ENCODE measurements around the gene SLC37A4.
"Not testable (repeated sequence)": the region's sequence is repeated elsewhere in the genome, so short reads cannot be mapped to it uniquely, and the experiment has no call there.

The SLC37A4 gene

GRCh38 chr11:119052163-119052814 lies 21.6 kb upstream of the SLC37A4 start:
- peaks cover 70% of the 10 kb centered on the region for H3K36me3 Mint-ChIP-seq
- CTCF ChIA-PET, result interaction anchor here (1.1 kb wide), 1 partner anchor 11 kb away, joined by 3 read pairs; no protein-coding TSS in a partner anchor
- peaks cover 36% of the 10 kb centered on the region for H3K4me1 Mint-ChIP-seq
- no peak overlapping the region for H3K4me3 Mint-ChIP-seq
- no peaks in the 10 kb centered on the region for H3K9me3 Mint-ChIP-seq
- no peak for DNase-seq
- H3K27me3 Mint-ChIP-seq, result no peaks in the 10 kb centered on the region
- H3K27ac Mint-ChIP-seq, result peak overlapping the region; percentile 37

- Mint-ChIP-seq H3K27me3 (no peaks in the 10 kb centered on the region), H3K36me3 (peaks cover 74% of the 10 kb centered on the region), H3K9me3 (no peaks in the 10 kb centered on the region), H3K27ac (peak overlapping the region; percentile 37), H3K4me3 (no peak overlapping the region), H3K4me1 (peaks cover 34% of the 10 kb centered on the region)
- no peak for DNase-seq
- CTCF ChIA-PET, result interaction anchor here (1.4 to 1.6 kb wide), 2 partner anchors 20 to 145 kb away, joined by 3 read pairs; no protein-coding TSS in a partner anchor
These were observed 20.9 kb upstream of the SLC37A4 start for GRCh38 chr11:119051440-119052162.

GRCh38 chr11:119049081-119049480 lies 18.4 kb upstream of the SLC37A4 start:
- Mint-ChIP-seq H3K27me3 (no peaks in the 10 kb centered on the region), H3K36me3 (peaks cover 73% of the 10 kb centered on the region)

GRCh38 chr11:119048644-119049043 lies 18.0 kb upstream of the SLC37A4 start:
- CTCF ChIA-PET, result interaction anchor here (0.7 to 1.4 kb wide), 2 partner anchors 18 to 21 kb away, joined by 3 to 4 read pairs; partner anchors contain the start of gene SLC37A4
- Mint-ChIP-seq H3K27me3 (no peaks in the 10 kb centered on the region), H3K36me3 (peaks cover 69% of the 10 kb centered on the region), H3K4me3 (no peak overlapping the region), H3K27ac (no peak overlapping the region), H3K4me1 (peaks cover 12% of the 10 kb centered on the region), H3K9me3 (no peaks in the 10 kb centered on the region)
- DNase-seq, result no peak

More at GRCh38 chr11:119049081-119049480, 18.4 kb upstream of the SLC37A4 start:
- H3K9me3 Mint-ChIP-seq, result no peaks in the 10 kb centered on the region
- DNase-seq, result no peak
- H3K4me3 Mint-ChIP-seq, result no peak overlapping the region
- peaks cover 13% of the 10 kb centered on the region for H3K4me1 Mint-ChIP-seq
- H3K27ac Mint-ChIP-seq, result no peak overlapping the region
- CTCF ChIA-PET, result interaction anchor here (1.4 kb wide), 1 partner anchor 18 kb away, joined by 4 read pairs; the partner anchor contains the start of gene SLC37A4

- no peaks in the 10 kb centered on the region for H3K9me3 Mint-ChIP-seq
- CTCF ChIA-PET, result interaction anchor here (0.9 to 1.3 kb wide), 2 partner anchors 9 to 18 kb away, joined by 3 to 4 read pairs; no protein-coding TSS in a partner anchor
- H3K4me3 Mint-ChIP-seq, result no peak overlapping the region
- H3K4me1 Mint-ChIP-seq, result peaks cover 2% of the 10 kb centered on the region
- H3K36me3 Mint-ChIP-seq, result peaks cover 56% of the 10 kb centered on the region
- H3K27ac Mint-ChIP-seq, result no peak overlapping the region
- H3K27me3 Mint-ChIP-seq, result no peaks in the 10 kb centered on the region
- no peak for DNase-seq
These were observed 16.5 kb upstream of the SLC37A4 start for GRCh38 chr11:119047205-119047604.

- DNase-seq, result no peak
- Mint-ChIP-seq H3K4me1 (no peaks in the 10 kb centered on the region), H3K27me3 (no peaks in the 10 kb centered on the region), H3K4me3 (no peak overlapping the region), H3K9me3 (no peaks in the 10 kb centered on the region), H3K27ac (no peak overlapping the region), H3K36me3 (peaks cover 51% of the 10 kb centered on the region)
- CTCF ChIA-PET, result interaction anchor here (0.9 kb wide), 1 partner anchor 19 kb away, joined by 3 read pairs; no protein-coding TSS in a partner anchor
These were observed 15.8 kb upstream of the SLC37A4 start for GRCh38 chr11:119046489-119046888.

- Mint-ChIP-seq H3K4me1 (no peaks in the 10 kb centered on the region), H3K36me3 (peaks cover 40% of the 10 kb centered on the region), H3K4me3 (no peak overlapping the region), H3K27me3 (peaks cover under 1% of the 10 kb centered on the region), H3K27ac (peak overlapping the region; percentile 69), H3K9me3 (no peaks in the 10 kb centered on the region)
- CTCF ChIA-PET, result no interaction called here
- no peak for DNase-seq
These were observed 14.0 kb upstream of the SLC37A4 start for GRCh38 chr11:119044708-119045107.

GRCh38 chr11:119042927-119043326 lies 12.2 kb upstream of the SLC37A4 start:
- no peak overlapping the region for H3K27ac Mint-ChIP-seq
- peaks cover 11% of the 10 kb centered on the region for H3K27me3 Mint-ChIP-seq
- H3K9me3 Mint-ChIP-seq, result no peaks in the 10 kb centered on the region
- no peak overlapping the region for H3K4me3 Mint-ChIP-seq
- DNase-seq, result no peak
- peaks cover 27% of the 10 kb centered on the region for H3K36me3 Mint-ChIP-seq
- CTCF ChIA-PET, result interaction anchor here (0.7 kb wide), 1 partner anchor 12 kb away, joined by 3 read pairs; no protein-coding TSS in a partner anchor
- no peaks in the 10 kb centered on the region for H3K4me1 Mint-ChIP-seq

GRCh38 chr11:119041821-119042514 lies 11.3 kb upstream of the SLC37A4 start:
- H3K27ac Mint-ChIP-seq, result no peak overlapping the region
- CTCF ChIA-PET, result interaction anchor here (1.5 kb wide), 1 partner anchor 11 kb away, joined by 3 read pairs; no protein-coding TSS in a partner anchor

GRCh38 chr11:119039471-119039870 lies 8.8 kb upstream of the SLC37A4 start:
- H3K9me3 Mint-ChIP-seq, DNase-seq, H3K4me3 Mint-ChIP-seq, H3K27ac Mint-ChIP-seq, H3K36me3 Mint-ChIP-seq, H3K4me1 Mint-ChIP-seq, CTCF ChIA-PET: not testable (repeated sequence)
- peaks cover 11% of the 10 kb centered on the region for H3K27me3 Mint-ChIP-seq

More at GRCh38 chr11:119041821-119042514, 11.3 kb upstream of the SLC37A4 start:
- no peak for DNase-seq
- Mint-ChIP-seq H3K9me3 (no peaks in the 10 kb centered on the region), H3K36me3 (peaks cover 18% of the 10 kb centered on the region), H3K27me3 (peaks cover 11% of the 10 kb centered on the region), H3K4me1 (no peaks in the 10 kb centered on the region), H3K4me3 (no peak overlapping the region)

- peaks cover 11% of the 10 kb centered on the region for H3K27me3 Mint-ChIP-seq
- H3K9me3 Mint-ChIP-seq, result no peaks in the 10 kb centered on the region
- DNase-seq, result no peak
- H3K36me3 Mint-ChIP-seq, result no peaks in the 10 kb centered on the region
- no peak overlapping the region for H3K4me3 Mint-ChIP-seq
- CTCF ChIA-PET, result interaction anchor here (0.9 kb wide), 1 partner anchor 61 kb away, joined by 3 read pairs; no protein-coding TSS in a partner anchor
- no peak overlapping the region for H3K27ac Mint-ChIP-seq
- H3K4me1 Mint-ChIP-seq, result no peaks in the 10 kb centered on the region
These were observed 8.2 kb upstream of the SLC37A4 start for GRCh38 chr11:119038884-119039283.

- no peak overlapping the region for H3K4me3 Mint-ChIP-seq
- CTCF ChIA-PET, result no interaction called here
- no peak overlapping the region for H3K27ac Mint-ChIP-seq
- DNase-seq, result no peak
- peaks cover 11% of the 10 kb centered on the region for H3K27me3 Mint-ChIP-seq
- H3K4me1 Mint-ChIP-seq, result peaks cover 5% of the 10 kb centered on the region
- no peaks in the 10 kb centered on the region for H3K36me3 Mint-ChIP-seq
- H3K9me3 Mint-ChIP-seq, result no peaks in the 10 kb centered on the region
These were observed 4.1 kb upstream of the SLC37A4 start for GRCh38 chr11:119034813-119035212.

- H3K27me3 Mint-ChIP-seq, H3K27ac Mint-ChIP-seq, DNase-seq, H3K4me3 Mint-ChIP-seq, H3K9me3 Mint-ChIP-seq, H3K36me3 Mint-ChIP-seq: not testable (repeated sequence)
- CTCF ChIA-PET, result interaction anchor here (0.6 kb wide), 1 partner anchor 245 kb away, joined by 3 read pairs; no protein-coding TSS in a partner anchor
- H3K4me1 Mint-ChIP-seq, result peaks cover 18% of the 10 kb centered on the region
These were observed 2.7 kb upstream of the SLC37A4 start for GRCh38 chr11:119033421-119033820.

- H3K9me3 Mint-ChIP-seq, result no peaks in the 10 kb centered on the region
- no peak overlapping the region for H3K27ac Mint-ChIP-seq
- DNase-seq, result no peak
- CTCF ChIA-PET, result interaction anchor here (0.7 to 1.4 kb wide), 6 partner anchors 9 to 102 kb away, joined by 3 to 6 read pairs (median 3); no protein-coding TSS in a partner anchor
- peaks cover 5% of the 10 kb centered on the region for H3K36me3 Mint-ChIP-seq
- H3K27me3 Mint-ChIP-seq, result no peaks in the 10 kb centered on the region
- peaks cover 23% of the 10 kb centered on the region for H3K4me1 Mint-ChIP-seq
- H3K4me3 Mint-ChIP-seq, result no peak overlapping the region
These were observed 1.2 kb upstream of the SLC37A4 start for GRCh38 chr11:119031912-119032280.
